Activated CD4-positive, alpha-beta T cell treated with anti-CD3 and anti-CD28 coated beads, Interleukin-2, amount 10 ng/mL, durations not matched to agents 7 days and 5 days (primary cell): ENCODE data around the gene ADO. TPM values are rescaled to one million over a fixed set of nuclear protein-coding genes. Genes with fewer than 3 reads are reported as not detected.

Source experiments
- CTCF ChIA-PET: fragments of 350-600 bp; sonication (Branson Sonifier 250); formaldehyde crosslinking; loops from one replicate; lab custom pipeline; 2021; ENCODE audit warnings: antibody characterized with exemption; lab: Charles Lee
- POLR2A ChIA-PET: fragments of 350-600 bp; sonication (Branson Sonifier 250); formaldehyde crosslinking; loops from one replicate; lab custom pipeline; 2021; ENCODE audit warnings: antibody characterized with exemption; lab: Charles Lee
- DNase-seq: peaks from one replicate; pipeline ENCODE4 v3.0.0-alpha.2; 2020
- H3K27ac Mint-ChIP-seq: one replicate; pipeline ENCODE4 v1.8.0; 2021; ENCODE audit warnings: mild to moderate bottlenecking, moderate library complexity, mixed read lengths
- H3K27me3 Mint-ChIP-seq: one replicate; pipeline ENCODE4 v1.8.0; 2021; ENCODE audit warnings: mixed read lengths
- H3K36me3 Mint-ChIP-seq: one replicate; pipeline ENCODE4 v1.8.0; 2021; ENCODE audit warnings: low read depth, mixed read lengths
- H3K4me1 Mint-ChIP-seq: one replicate; pipeline ENCODE4 v1.8.0; 2021; ENCODE audit warnings: mixed read lengths
- H3K4me3 Mint-ChIP-seq: one replicate; pipeline ENCODE4 v1.8.0; 2021; ENCODE audit warnings: mild to moderate bottlenecking, moderate library complexity, mixed read lengths
- H3K9me3 Mint-ChIP-seq: one replicate; pipeline ENCODE4 v1.8.0; 2021; ENCODE audit warnings: mixed read lengths
- total RNA-seq, 2 experiments: library from RNA; stranded (reverse); gene quantifications; one replicate each; pipeline ENCODE4 v1.2.3, GENCODE V29; 2021

Gene ADO
- 10 to 100 TPM; 18.2 to 19.7 TPM for total RNA-seq

- peaks cover 14% of the 10 kb centered on the region for H3K27me3 Mint-ChIP-seq
- peak; percentile 81 for DNase-seq
- H3K4me3 Mint-ChIP-seq, result peak within 1 kb of the TSS; percentile 86
- H3K27ac Mint-ChIP-seq, result peak within 1 kb of the TSS; percentile 97
- peaks cover 35% of the 10 kb centered on the region for H3K36me3 Mint-ChIP-seq
- H3K4me1 Mint-ChIP-seq, result peaks cover 38% of the 10 kb centered on the region
- POLR2A ChIA-PET, result interaction anchor here (0.7 to 1.5 kb wide), 4 partner anchors 11 to 276 kb away, joined by 3 to 4 read pairs (median 3); partner anchors contain the start of gene EGR2
- H3K9me3 Mint-ChIP-seq, result no peaks in the 10 kb centered on the region
- CTCF ChIA-PET, result interaction anchor here (0.6 to 11.2 kb wide), 10 partner anchors 12 to 1048 kb away, joined by 3 to 71 read pairs (median 3); partner anchors contain the start of gene EGR2
Observed at GRCh38 chr10:62804356-62805230, at the start of gene ADO. Gene ADO, plus strand, starts transcription at chr10:62804720. Its CDS starts 340 bp downstream, at chr10:62805060.

- Mint-ChIP-seq H3K9me3 (peaks cover 4% of the 10 kb centered on the region), H3K27ac (peak overlapping the region; percentile 42), H3K36me3 (peaks cover 4% of the 10 kb centered on the region), H3K27me3 (no peaks in the 10 kb centered on the region), H3K4me1 (peaks cover 20% of the 10 kb centered on the region), H3K4me3 (no peak overlapping the region)
- POLR2A ChIA-PET, result no interaction called here
- CTCF ChIA-PET, result interaction anchor here (0.6 to 1.4 kb wide), 2 partner anchors 16 to 241 kb away, joined by 3 read pairs; no protein-coding TSS in a partner anchor
- DNase-seq, result no peak
Observed at GRCh38 chr10:62754963-62755362, 49.6 kb upstream of the ADO start.

DNA sequence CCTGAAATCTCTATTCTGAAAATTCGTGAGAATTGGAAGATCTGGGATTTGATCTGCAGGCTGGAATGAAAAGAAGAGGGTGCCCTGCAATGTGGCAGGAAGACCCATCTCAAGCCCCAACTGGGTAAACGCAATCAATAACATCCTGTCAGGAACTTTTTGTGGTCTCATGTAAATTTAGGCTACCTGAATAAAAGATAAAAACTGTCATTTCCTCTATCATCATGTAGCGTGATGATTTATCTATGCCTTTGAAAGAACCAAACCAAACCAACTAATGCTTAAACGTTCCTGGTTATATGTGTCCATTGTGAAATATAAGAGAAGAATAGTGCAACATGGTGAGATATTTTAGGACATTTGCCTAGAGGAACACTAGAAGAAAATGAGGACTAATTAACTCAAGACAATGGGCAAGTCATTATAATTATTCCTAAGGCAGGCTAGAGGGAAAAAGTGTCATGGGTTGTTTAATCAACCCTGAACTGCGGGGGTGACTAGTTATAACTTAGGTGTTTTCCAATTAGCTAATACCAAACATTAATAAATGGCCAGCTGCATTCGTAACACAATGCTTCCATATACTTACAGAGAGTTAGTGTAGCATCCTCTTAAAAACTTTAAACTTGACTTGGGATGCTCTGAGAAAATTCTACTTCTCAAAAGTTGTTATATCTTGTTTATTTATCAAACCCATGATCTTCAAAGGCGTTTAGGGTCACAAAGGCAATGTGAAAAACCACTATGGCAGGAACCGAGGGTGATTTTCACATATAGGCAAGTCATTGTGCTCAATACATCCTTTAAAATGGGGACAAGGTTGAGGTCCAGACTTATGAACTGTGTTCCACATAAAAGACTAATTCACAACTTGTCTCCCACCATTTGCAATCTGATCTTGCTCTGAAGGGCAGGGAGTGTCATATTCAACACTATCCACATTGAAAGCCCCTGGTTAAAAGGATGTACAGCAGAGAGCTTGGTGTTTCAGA lies 48.6 kb upstream of the ADO start:
- Mint-ChIP-seq H3K4me3 (no peak overlapping the region), H3K4me1 (peaks cover 20% of the 10 kb centered on the region), H3K9me3 (peaks cover 4% of the 10 kb centered on the region), H3K36me3 (peaks cover 4% of the 10 kb centered on the region), H3K27ac (no peak overlapping the region), H3K27me3 (no peaks in the 10 kb centered on the region)
- ChIA-PET CTCF (interaction anchor here (1.4 kb wide), 1 partner anchor 15 kb away, joined by 3 read pairs; no protein-coding TSS in a partner anchor), POLR2A (no interaction called here)
- no peak for DNase-seq

GRCh38 chr10:62759599-62760175 lies 44.8 kb upstream of the ADO start:
- Mint-ChIP-seq H3K4me1 (peaks cover 23% of the 10 kb centered on the region), H3K27ac (no peak overlapping the region), H3K36me3 (peaks cover 4% of the 10 kb centered on the region), H3K4me3 (no peak overlapping the region), H3K9me3 (peaks cover 3% of the 10 kb centered on the region), H3K27me3 (no peaks in the 10 kb centered on the region)
- ChIA-PET CTCF (interaction anchor here (0.9 to 1.1 kb wide), 2 partner anchors 12 to 24 kb away, joined by 3 read pairs; no protein-coding TSS in a partner anchor), POLR2A (no interaction called here)
- no peak for DNase-seq

DNA sequence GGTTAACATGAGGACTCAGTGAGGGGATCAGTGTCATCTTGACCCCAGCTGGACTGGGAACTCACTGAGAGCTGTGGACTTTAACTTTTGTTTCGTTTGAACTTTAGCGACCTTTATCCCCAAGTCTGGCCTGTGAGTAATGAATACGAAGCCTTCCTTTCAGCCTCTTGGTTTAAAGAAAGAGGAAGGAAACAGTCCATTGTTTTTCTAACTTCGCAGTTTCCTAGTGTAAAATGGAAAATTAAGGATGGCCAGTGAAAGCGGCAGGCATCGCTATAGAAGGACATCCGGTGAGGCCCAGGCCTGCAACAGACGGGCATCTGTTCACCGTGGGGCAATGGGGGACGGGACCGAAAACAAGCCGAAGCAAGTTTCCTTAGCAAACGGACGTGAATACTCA lies 44.1 kb upstream of the ADO start:
- Mint-ChIP-seq H3K4me1 (peaks cover 17% of the 10 kb centered on the region), H3K4me3 (no peak overlapping the region)
- CTCF ChIA-PET, result interaction anchor here (0.9 to 1.2 kb wide), 3 partner anchors 10 to 25 kb away, joined by 3 to 4 read pairs (median 3); no protein-coding TSS in a partner anchor

GRCh38 chr10:62761115-62761514 lies 43.4 kb upstream of the ADO start:
- no peaks in the 10 kb centered on the region for H3K9me3 Mint-ChIP-seq
- DNase-seq, result no peak
- H3K27ac Mint-ChIP-seq, result no peak overlapping the region
- peaks cover 14% of the 10 kb centered on the region for H3K4me1 Mint-ChIP-seq
- ChIA-PET CTCF (interaction anchor here (1.2 kb wide), 1 partner anchor 9 kb away, joined by 4 read pairs; no protein-coding TSS in a partner anchor), POLR2A (interaction anchor here (0.6 to 0.7 kb wide), 2 partner anchors 16 to 103 kb away, joined by 4 read pairs; no protein-coding TSS in a partner anchor)
- H3K4me3 Mint-ChIP-seq, result no peak overlapping the region
- H3K27me3 Mint-ChIP-seq, result no peaks in the 10 kb centered on the region
- peaks cover 4% of the 10 kb centered on the region for H3K36me3 Mint-ChIP-seq

More for the DNA sequence above, 44.1 kb upstream of the ADO start:
- H3K36me3 Mint-ChIP-seq, result peaks cover 4% of the 10 kb centered on the region
- no peaks in the 10 kb centered on the region for H3K27me3 Mint-ChIP-seq
- H3K27ac Mint-ChIP-seq, result no peak overlapping the region
- POLR2A ChIA-PET, result no interaction called here
- no peaks in the 10 kb centered on the region for H3K9me3 Mint-ChIP-seq
- DNase-seq, result no peak

DNA sequence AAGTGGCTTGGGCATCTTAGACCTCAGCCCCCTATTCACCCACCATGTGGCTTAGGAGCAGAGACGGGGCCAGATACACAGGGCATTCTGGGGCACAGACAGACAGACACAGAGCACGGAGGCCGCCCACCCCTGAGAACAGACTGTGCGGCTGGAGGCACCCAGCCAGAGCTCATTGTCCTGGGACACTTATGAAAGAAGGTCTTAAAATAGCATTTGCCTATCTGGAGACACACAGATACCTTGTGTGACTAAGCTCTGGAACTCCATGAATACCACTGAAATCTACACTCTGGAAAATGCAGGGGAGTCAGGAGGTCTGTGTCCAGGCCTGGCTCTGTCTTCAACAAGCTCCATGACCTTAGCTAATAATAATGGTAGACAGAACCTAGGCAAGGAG lies 41.4 kb upstream of the ADO start:
- Mint-ChIP-seq H3K36me3 (peaks cover 4% of the 10 kb centered on the region), H3K4me3 (no peak overlapping the region), H3K27me3 (no peaks in the 10 kb centered on the region), H3K27ac (no peak overlapping the region), H3K9me3 (no peaks in the 10 kb centered on the region), H3K4me1 (peaks cover 10% of the 10 kb centered on the region)
- DNase-seq, result no peak
- ChIA-PET CTCF (no interaction called here), POLR2A (no interaction called here)

- no peak overlapping the region for H3K4me3 Mint-ChIP-seq
- no peaks in the 10 kb centered on the region for H3K27me3 Mint-ChIP-seq
- ChIA-PET CTCF (no interaction called here), POLR2A (no interaction called here)
- no peak for DNase-seq
- H3K4me1 Mint-ChIP-seq, result peaks cover 10% of the 10 kb centered on the region
- H3K36me3 Mint-ChIP-seq, result no peaks in the 10 kb centered on the region
- no peaks in the 10 kb centered on the region for H3K9me3 Mint-ChIP-seq
- H3K27ac Mint-ChIP-seq, result no peak overlapping the region
Observed at GRCh38 chr10:62764011-62764410, 40.5 kb upstream of the ADO start.

- H3K27me3 Mint-ChIP-seq, result no peaks in the 10 kb centered on the region
- no peaks in the 10 kb centered on the region for H3K9me3 Mint-ChIP-seq
- no peaks in the 10 kb centered on the region for H3K36me3 Mint-ChIP-seq
- no peak overlapping the region for H3K4me3 Mint-ChIP-seq
- peaks cover 10% of the 10 kb centered on the region for H3K4me1 Mint-ChIP-seq
- CTCF ChIA-PET, result no interaction called here
- no peak overlapping the region for H3K27ac Mint-ChIP-seq
- no peak for DNase-seq
- POLR2A ChIA-PET, result no interaction called here
Observed at GRCh38 chr10:62765726-62766125, 38.8 kb upstream of the ADO start.

DNA sequence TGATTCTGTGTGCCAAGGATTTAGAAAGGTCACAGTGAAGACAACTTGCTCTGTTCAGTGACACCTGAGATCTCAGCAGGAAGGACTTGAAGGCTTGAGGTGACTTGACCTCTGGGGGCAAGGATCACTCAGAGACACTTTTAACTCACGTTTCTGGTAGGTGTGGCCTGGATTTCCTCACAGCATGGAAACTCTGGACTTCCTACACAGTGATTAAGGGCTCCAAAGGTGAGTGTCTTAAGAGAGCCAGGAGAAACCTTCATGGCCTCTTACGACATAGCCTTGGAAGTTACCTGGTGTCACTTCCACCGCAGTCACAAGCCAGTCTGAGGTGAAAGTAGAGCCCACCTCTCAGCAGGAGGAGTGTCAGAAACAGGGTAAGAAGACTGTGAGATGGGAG lies 38.1 kb upstream of the ADO start:
- Mint-ChIP-seq H3K27ac (no peak overlapping the region), H3K27me3 (no peaks in the 10 kb centered on the region), H3K36me3 (no peaks in the 10 kb centered on the region), H3K9me3 (no peaks in the 10 kb centered on the region), H3K4me3 (no peak overlapping the region), H3K4me1 (peaks cover 6% of the 10 kb centered on the region)
- DNase-seq, result no peak
- POLR2A ChIA-PET, result no interaction called here
- CTCF ChIA-PET, result no interaction called here

DNA sequence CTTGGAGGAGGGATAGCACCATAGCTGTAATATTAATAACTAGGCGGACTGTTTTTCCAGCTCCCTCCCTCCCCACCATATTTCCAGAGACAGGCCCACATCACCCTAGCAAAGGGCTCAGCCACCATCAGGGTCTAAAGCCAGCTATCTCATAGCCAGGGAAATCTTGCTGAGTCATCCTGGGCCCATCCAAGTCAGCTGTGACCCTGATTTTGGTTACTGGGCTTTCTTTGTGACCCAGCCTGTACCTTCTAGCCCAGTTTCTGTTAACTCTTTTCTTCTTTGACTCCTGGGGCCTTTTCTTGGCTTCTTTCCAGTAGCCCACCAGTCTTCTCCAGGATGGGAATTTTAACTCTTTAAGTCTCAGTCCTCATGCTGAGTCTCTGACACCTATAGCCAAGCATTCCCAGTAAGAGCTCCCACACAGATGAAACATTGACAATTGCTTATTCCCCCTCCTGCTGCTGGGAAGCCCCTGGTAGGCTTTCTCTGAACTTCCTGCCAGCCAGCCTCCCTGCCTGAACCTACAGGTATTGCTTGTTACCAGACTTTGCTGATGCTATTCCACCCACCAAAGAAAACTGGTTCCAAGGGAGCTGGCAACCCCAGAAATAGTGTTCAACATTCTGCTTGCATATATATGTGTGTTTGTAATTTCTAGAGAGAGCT lies 34.8 kb upstream of the ADO start:
- ChIA-PET POLR2A (no interaction called here), CTCF (interaction anchor here (0.7 to 1.7 kb wide), 5 partner anchors 9 to 65 kb away, joined by 3 to 4 read pairs (median 3); partner anchors contain the start of gene EGR2)
- Mint-ChIP-seq H3K9me3 (no peaks in the 10 kb centered on the region), H3K27me3 (peaks cover 8% of the 10 kb centered on the region), H3K4me3 (no peak overlapping the region), H3K27ac (no peak overlapping the region), H3K4me1 (peaks cover 6% of the 10 kb centered on the region), H3K36me3 (no peaks in the 10 kb centered on the region)
- DNase-seq, result no peak
